SU-DHL-6 (cell line): ENCODE measurements around the gene POFUT2.

ENCODE experiments used
- EZH2phosphoT487 ChIP-seq: fragments of 200-600 bp; sonication (generic), shearing (Covaris generic); conservative IDR thresholded peaks from 2 replicates; pipeline ENCODE4 v1.6.1; 2018; ENCODE audit warnings: mild to moderate bottlenecking, antibody characterized with exemption, low read length, moderate library complexity, mixed read lengths
- TF ChIP-seq, protein P1 (sequence below): fragments of 200-600 bp; sonication (generic); IDR thresholded peaks from one replicate; pipeline ENCODE4 v1.5.1; 2017; ENCODE audit warnings: antibody characterized with exemption, mild to moderate bottlenecking, low read length, moderate library complexity; ENCODE audit not compliant: insufficient read depth, poor library complexity, severe bottlenecking

DNA sequence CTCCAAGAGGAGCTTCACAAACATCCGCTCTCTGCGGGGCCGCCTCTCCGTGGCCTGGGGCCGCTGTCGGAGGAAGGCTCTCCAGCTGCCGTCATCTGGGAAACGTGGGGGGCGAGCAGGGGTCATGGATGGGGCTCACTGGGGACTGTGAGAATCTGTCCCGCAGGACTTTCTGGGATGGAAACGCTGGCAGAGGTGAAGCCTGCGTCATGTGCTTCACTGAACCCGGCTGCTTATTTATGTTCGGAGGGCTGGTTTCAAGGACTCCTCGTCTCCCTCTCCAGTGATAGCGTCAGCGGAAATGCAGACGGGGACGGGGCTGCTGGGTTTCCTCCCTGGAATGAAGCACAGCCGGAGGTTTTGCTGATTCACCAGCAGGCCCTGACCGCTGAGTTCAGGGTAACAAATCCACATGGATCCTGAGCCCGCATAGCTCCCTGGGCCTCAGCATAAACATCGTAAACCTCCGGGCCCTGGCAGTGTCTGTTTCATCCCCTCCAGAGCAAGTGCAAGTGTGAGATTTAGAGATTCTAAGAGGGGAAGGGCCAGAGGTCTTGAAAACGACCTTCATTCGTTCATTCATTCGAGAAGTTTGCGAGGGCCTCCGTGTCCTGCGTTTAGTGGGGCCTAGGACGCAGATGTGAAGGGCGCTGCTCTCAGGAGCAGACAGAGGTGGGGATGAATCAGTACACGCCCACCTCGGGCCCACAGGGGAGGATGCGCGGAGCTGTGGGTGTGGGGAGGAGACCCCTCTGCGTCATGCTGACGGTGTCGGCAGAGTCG, 7.0 kb upstream of the POFUT2 start:
- TF ChIP-seq, protein P1, sequence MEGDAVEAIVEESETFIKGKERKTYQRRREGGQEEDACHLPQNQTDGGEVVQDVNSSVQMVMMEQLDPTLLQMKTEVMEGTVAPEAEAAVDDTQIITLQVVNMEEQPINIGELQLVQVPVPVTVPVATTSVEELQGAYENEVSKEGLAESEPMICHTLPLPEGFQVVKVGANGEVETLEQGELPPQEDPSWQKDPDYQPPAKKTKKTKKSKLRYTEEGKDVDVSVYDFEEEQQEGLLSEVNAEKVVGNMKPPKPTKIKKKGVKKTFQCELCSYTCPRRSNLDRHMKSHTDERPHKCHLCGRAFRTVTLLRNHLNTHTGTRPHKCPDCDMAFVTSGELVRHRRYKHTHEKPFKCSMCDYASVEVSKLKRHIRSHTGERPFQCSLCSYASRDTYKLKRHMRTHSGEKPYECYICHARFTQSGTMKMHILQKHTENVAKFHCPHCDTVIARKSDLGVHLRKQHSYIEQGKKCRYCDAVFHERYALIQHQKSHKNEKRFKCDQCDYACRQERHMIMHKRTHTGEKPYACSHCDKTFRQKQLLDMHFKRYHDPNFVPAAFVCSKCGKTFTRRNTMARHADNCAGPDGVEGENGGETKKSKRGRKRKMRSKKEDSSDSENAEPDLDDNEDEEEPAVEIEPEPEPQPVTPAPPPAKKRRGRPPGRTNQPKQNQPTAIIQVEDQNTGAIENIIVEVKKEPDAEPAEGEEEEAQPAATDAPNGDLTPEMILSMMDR = no peak
- no peak for TF ChIP-seq EZH2phosphoT487
